Measurements from ENCODE around the gene CCDC7. TPM values are rescaled to one million over a fixed set of nuclear protein-coding genes. Genes with fewer than 3 reads are reported as not detected.

CCDC7 gene
- total RNA-seq, 1 experiment from 2014 or later: 6.0 TPM

DNA sequence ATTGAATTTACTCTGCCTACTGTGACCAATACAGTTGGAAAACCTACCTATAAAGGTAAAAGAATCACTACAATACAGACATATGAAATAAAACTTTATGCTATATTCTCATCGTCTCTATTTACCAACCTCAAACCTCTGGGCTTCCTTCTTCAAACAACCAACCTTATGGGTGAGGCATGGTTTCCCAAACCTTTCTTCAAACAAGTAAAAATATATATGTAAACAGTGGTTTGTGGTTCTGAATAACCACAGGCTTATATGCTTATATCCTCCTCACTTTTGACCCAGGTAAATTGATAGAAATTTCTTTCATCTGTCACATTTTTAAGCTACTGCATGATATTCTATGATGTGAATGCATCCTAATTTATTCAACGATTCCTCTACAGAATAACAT is 408.5 kb downstream of the CCDC7 start:
- Histone ChIP-seq H3K4me3 (ENCODE audit: low read depth in 2 of 2, low read length in 2 of 2) (no peak overlapping the region), H3K27ac (ENCODE audit: low read length) (no peak overlapping the region), H3K4me1 (ENCODE audit: control insufficient read depth, insufficient read depth, low read length) (0 out of 2 replicates have a peak, but pooled peaks cover 2% of the 10 kb centered on the region), H3K27me3 (ENCODE audit: control insufficient read depth, insufficient read depth, low read length) (no peaks in the 10 kb centered on the region), H3K9me3 (ENCODE audit: control insufficient read depth, insufficient read depth, low read depth, low read length) (no peaks in the 10 kb centered on the region), H3K36me3 (ENCODE audit: control insufficient read depth, insufficient read depth, low read length) (no peaks in the 10 kb centered on the region)
- ChIA-PET CTCF (no interaction called here), POLR2A (no interaction called here)
- intact Hi-C loops (cut with micrococcal nuclease; ENCODE audit: unreplicated experiment) (no loop called here), in situ Hi-C loops (cut with HindIII; ENCODE audit: low pct_unique_long_range_greater_than_20kb, low sequenced_read_pairs) (no loop called here)
- TF ChIP-seq, protein P1, sequence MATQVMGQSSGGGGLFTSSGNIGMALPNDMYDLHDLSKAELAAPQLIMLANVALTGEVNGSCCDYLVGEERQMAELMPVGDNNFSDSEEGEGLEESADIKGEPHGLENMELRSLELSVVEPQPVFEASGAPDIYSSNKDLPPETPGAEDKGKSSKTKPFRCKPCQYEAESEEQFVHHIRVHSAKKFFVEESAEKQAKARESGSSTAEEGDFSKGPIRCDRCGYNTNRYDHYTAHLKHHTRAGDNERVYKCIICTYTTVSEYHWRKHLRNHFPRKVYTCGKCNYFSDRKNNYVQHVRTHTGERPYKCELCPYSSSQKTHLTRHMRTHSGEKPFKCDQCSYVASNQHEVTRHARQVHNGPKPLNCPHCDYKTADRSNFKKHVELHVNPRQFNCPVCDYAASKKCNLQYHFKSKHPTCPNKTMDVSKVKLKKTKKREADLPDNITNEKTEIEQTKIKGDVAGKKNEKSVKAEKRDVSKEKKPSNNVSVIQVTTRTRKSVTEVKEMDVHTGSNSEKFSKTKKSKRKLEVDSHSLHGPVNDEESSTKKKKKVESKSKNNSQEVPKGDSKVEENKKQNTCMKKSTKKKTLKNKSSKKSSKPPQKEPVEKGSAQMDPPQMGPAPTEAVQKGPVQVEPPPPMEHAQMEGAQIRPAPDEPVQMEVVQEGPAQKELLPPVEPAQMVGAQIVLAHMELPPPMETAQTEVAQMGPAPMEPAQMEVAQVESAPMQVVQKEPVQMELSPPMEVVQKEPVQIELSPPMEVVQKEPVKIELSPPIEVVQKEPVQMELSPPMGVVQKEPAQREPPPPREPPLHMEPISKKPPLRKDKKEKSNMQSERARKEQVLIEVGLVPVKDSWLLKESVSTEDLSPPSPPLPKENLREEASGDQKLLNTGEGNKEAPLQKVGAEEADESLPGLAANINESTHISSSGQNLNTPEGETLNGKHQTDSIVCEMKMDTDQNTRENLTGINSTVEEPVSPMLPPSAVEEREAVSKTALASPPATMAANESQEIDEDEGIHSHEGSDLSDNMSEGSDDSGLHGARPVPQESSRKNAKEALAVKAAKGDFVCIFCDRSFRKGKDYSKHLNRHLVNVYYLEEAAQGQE (IDR thresholded peaks at IDR 0.05; ENCODE audit: insufficient read depth in 1 of 2, low read depth in 2 of 2, low read length in 1 of 2): no peak
- TF ChIP-seq POLR2AphosphoS5 (IDR thresholded peaks at IDR 0.05; ENCODE audit: low read depth, low read length) (no peak), TCF7L2 (IDR thresholded peaks at IDR 0.05; ENCODE audit: low read depth, low read length) (no peak), SIN3A (IDR thresholded peaks at IDR 0.05; ENCODE audit: borderline replicate concordance, insufficient read depth, low read depth, low read length) (no peak)
- TF ChIP-seq, protein P2, sequence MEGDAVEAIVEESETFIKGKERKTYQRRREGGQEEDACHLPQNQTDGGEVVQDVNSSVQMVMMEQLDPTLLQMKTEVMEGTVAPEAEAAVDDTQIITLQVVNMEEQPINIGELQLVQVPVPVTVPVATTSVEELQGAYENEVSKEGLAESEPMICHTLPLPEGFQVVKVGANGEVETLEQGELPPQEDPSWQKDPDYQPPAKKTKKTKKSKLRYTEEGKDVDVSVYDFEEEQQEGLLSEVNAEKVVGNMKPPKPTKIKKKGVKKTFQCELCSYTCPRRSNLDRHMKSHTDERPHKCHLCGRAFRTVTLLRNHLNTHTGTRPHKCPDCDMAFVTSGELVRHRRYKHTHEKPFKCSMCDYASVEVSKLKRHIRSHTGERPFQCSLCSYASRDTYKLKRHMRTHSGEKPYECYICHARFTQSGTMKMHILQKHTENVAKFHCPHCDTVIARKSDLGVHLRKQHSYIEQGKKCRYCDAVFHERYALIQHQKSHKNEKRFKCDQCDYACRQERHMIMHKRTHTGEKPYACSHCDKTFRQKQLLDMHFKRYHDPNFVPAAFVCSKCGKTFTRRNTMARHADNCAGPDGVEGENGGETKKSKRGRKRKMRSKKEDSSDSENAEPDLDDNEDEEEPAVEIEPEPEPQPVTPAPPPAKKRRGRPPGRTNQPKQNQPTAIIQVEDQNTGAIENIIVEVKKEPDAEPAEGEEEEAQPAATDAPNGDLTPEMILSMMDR (IDR thresholded peaks at IDR 0.05): no peak
- ATAC-seq (no peak), DNase-seq (ENCODE audit: low read depth, low spot score) (no peak)
- BruUV-seq (replicated peaks): no TSS peak

DNA sequence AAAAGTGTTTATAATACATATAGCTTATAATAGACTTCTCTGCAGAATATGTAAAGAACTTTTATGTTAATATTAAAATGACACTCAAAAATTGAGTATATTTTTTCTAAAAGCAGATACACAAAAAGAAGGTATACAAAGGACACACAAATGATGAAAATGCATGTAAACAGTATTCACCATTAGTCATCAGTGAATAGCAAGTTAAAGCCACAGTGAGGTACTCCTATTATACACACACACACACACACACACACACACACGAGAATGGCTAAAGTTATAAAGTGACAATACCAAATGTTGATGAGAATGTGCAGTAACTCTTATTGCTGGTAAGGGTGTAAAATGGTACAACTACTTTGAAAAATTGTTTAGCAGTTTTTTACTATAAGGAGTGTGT is 419.2 kb downstream of the CCDC7 start:
- ChIA-PET CTCF (no interaction called here), POLR2A (no interaction called here)
- no peaks in the 10 kb centered on the region for H3K27me3 ChIP-seq (ENCODE audit: control insufficient read depth, insufficient read depth, low read length)
- TF ChIP-seq, protein P2 (IDR thresholded peaks at IDR 0.05): no peak
- no peak for TF ChIP-seq SIN3A (IDR thresholded peaks at IDR 0.05; ENCODE audit: borderline replicate concordance, insufficient read depth, low read depth, low read length)
- no peak overlapping the region for H3K4me3 ChIP-seq (ENCODE audit: low read depth in 2 of 2, low read length in 2 of 2)
- ATAC-seq (no peak), DNase-seq (ENCODE audit: low read depth, low spot score) (no peak)
- H3K36me3 ChIP-seq (ENCODE audit: control insufficient read depth, insufficient read depth, low read length): no peaks in the 10 kb centered on the region
- no peaks in the 10 kb centered on the region for H3K4me1 ChIP-seq (ENCODE audit: control insufficient read depth, insufficient read depth, low read length)
- intact Hi-C loops (cut with micrococcal nuclease; ENCODE audit: unreplicated experiment): no loop called here
- H3K27ac ChIP-seq (ENCODE audit: low read length): no peak overlapping the region
- in situ Hi-C loops (cut with HindIII; ENCODE audit: low pct_unique_long_range_greater_than_20kb, low sequenced_read_pairs): no loop called here
- no peaks in the 10 kb centered on the region for H3K9me3 ChIP-seq (ENCODE audit: control insufficient read depth, insufficient read depth, low read depth, low read length)
- no TSS peak for BruUV-seq (replicated peaks)
